HG03095 (cell line): ENCODE data around the gene B3GAT2.

Experiments used
- ATAC-seq: cut with Tn5 transposase; IDR thresholded peaks from one replicate; pipeline ENCODE4 v1.9.1; 2021; ENCODE audit warnings: moderate library complexity; ENCODE audit not compliant: unreplicated experiment

The B3GAT2 gene

GRCh38 chr6:70901324-70901723 is 55.5 kb downstream of the B3GAT2 start:
- ATAC-seq, result no peak

GRCh38 chr6:70900047-70900446 is 56.8 kb downstream of the B3GAT2 start:
- no peak for ATAC-seq

GRCh38 chr6:70894001-70894400 is 62.9 kb downstream of the B3GAT2 start:
- no peak for ATAC-seq

GRCh38 chr6:70889270-70889669 is 67.6 kb downstream of the B3GAT2 start:
- ATAC-seq, result no peak

GRCh38 chr6:70886661-70887060 is 70.2 kb downstream of the B3GAT2 start:
- ATAC-seq, result no peak

- ATAC-seq, result no peak
Measured at GRCh38 chr6:70886071-70886470, 70.8 kb downstream of the B3GAT2 start.

- peak; percentile 76 for ATAC-seq
Measured at GRCh38 chr6:70884074-70884983, 72.5 kb downstream of the B3GAT2 start.

GRCh38 chr6:70879496-70879895 is 77.4 kb downstream of the B3GAT2 start:
- ATAC-seq, result no peak

GRCh38 chr6:70874181-70874913 is 82.5 kb downstream of the B3GAT2 start:
- ATAC-seq, result no peak

- ATAC-seq, result no peak
Measured at GRCh38 chr6:70872469-70872868, 84.4 kb downstream of the B3GAT2 start.

GRCh38 chr6:70864401-70864800 is 92.5 kb downstream of the B3GAT2 start:
- ATAC-seq, result no peak

GRCh38 chr6:70863343-70863742 is 93.5 kb downstream of the B3GAT2 start:
- ATAC-seq, result no peak

- ATAC-seq, result no peak
Measured at GRCh38 chr6:70860920-70861319, 95.9 kb downstream of the B3GAT2 start.

- no peak for ATAC-seq
Measured at GRCh38 chr6:70860045-70860444, 96.8 kb downstream of the B3GAT2 start.

GRCh38 chr6:70857387-70858077 is 99.3 kb downstream of the B3GAT2 start:
- ATAC-seq, result peak; percentile 100

GRCh38 chr6:70852667-70853246 is 104.1 kb downstream of the B3GAT2 start:
- no peak for ATAC-seq

- ATAC-seq, result no peak
Measured at GRCh38 chr6:70849348-70850069, 107.4 kb downstream of the B3GAT2 start.

- no peak for ATAC-seq
Measured at GRCh38 chr6:70847106-70848084, 109.5 kb downstream of the B3GAT2 start.

GRCh38 chr6:70846207-70846835 is 110.5 kb downstream of the B3GAT2 start:
- no peak for ATAC-seq
